DND-41 (cell line): ENCODE measurements around the gene CAPRIN1.

Source experiments
- ATAC-seq: fragments of 200-7000 bp; cut with Tn5 transposase; 3 replicates; pipeline ENCODE4 v1.9.1; 2021; ENCODE audit warnings: low read depth; ENCODE audit not compliant: insufficient read depth
- DNase-seq: peaks from one replicate; pipeline ENCODE4 v3.0.0-alpha.2; 2020
- H2AFZ ChIP-seq: 2 replicates; pipeline ENCODE4 v1.6.0; 2012; ENCODE audit warnings: low read depth, low read length
- H3K27ac ChIP-seq: 2 replicates; pipeline ENCODE4 v1.5.1; 2012; ENCODE audit warnings: low read length, inconsistent platforms
- H3K27me3 ChIP-seq: fragments of 200-600 bp; sonication (generic); 2 replicates; pipeline ENCODE4 v1.6.0; 2012; ENCODE audit warnings: low read length, mild to moderate bottlenecking, inconsistent platforms; ENCODE audit not compliant: insufficient read depth, poor library complexity
- H3K36me3 ChIP-seq: 2 replicates; pipeline ENCODE4 v1.5.1; 2012; ENCODE audit warnings: low read length, inconsistent platforms; ENCODE audit not compliant: insufficient read depth
- H3K4me1 ChIP-seq: 2 replicates; pipeline ENCODE4 v1.5.1; 2012; ENCODE audit warnings: mild to moderate bottlenecking, low read length; ENCODE audit not compliant: insufficient read depth
- H3K4me2 ChIP-seq: 2 replicates; pipeline ENCODE4 v1.6.0; 2012; ENCODE audit warnings: mild to moderate bottlenecking, moderate library complexity, low read length, inconsistent platforms; ENCODE audit not compliant: insufficient read depth
- H3K4me3 ChIP-seq, 2 experiments: fragments of 200-600 bp in 1 of 2; shearing (Covaris generic) in 1 of 2; 2 replicates each; pipeline ENCODE4 v1.5.1; 2012 to 2016; ENCODE audit warnings: inconsistent platforms in 2 of 2, low read length in 2 of 2, mild to moderate bottlenecking in 2 of 2, low read depth in 1 of 2, moderate library complexity in 1 of 2
- H3K79me2 ChIP-seq: 2 replicates; pipeline ENCODE4 v1.6.0; 2012; ENCODE audit warnings: low read length, inconsistent platforms; ENCODE audit not compliant: insufficient read depth
- H3K9ac ChIP-seq: 2 replicates; pipeline ENCODE4 v1.6.0; 2012; ENCODE audit warnings: low read depth, mild to moderate bottlenecking, inconsistent platforms, low read length, moderate library complexity
- H3K9me3 ChIP-seq: 2 replicates; pipeline ENCODE4 v1.5.1; 2012; ENCODE audit warnings: low read length, moderate library complexity, mild to moderate bottlenecking, inconsistent platforms; ENCODE audit not compliant: insufficient read depth, severe bottlenecking
- H4K20me1 ChIP-seq: 2 replicates; pipeline ENCODE4 v1.6.0; 2012; ENCODE audit warnings: low read length; ENCODE audit not compliant: insufficient read depth
- CTCF ChIP-seq: IDR thresholded peaks from 2 replicates; pipeline ENCODE4 v1.5.1; 2012; ENCODE audit warnings: borderline replicate concordance, low read length, moderate library complexity, mild to moderate bottlenecking; ENCODE audit not compliant: poor library complexity, severe bottlenecking; ENCODE audit errors: extremely low read depth
- EZH2 ChIP-seq: IDR thresholded peaks from 3 replicates; pipeline ENCODE4 v1.6.1; 2012; ENCODE audit warnings: borderline replicate concordance, low read depth, mild to moderate bottlenecking, moderate library complexity, low read length, inconsistent platforms; ENCODE audit not compliant: severe bottlenecking

Gene CAPRIN1

GRCh38 chr11:34111722-34112270 is 60.3 kb downstream of the CAPRIN1 start:
- no peak for TF ChIP-seq EZH2
- no peak for TF ChIP-seq CTCF
- H3K36me3 ChIP-seq: peaks cover 91% of the 10 kb centered on the region

GRCh38 chr11:34114014-34114413 is 62.5 kb downstream of the CAPRIN1 start:
- peaks cover 95% of the 10 kb centered on the region for H3K36me3 ChIP-seq
- no peaks in the 10 kb centered on the region for H3K27me3 ChIP-seq
- no peaks in the 10 kb centered on the region for H3K9me3 ChIP-seq
- H3K4me3 ChIP-seq: no peak overlapping the region
- H4K20me1 ChIP-seq: peaks cover 4% of the 10 kb centered on the region; the same call in 1 of the 2 replicates
- no peaks in the 10 kb centered on the region for H3K4me1 ChIP-seq
- ATAC-seq: no peak
- DNase-seq: no peak
- H3K79me2 ChIP-seq: peaks cover 10% of the 10 kb centered on the region
- TF ChIP-seq EZH2 (no peak), CTCF (no peak)
- no peak overlapping the region for H3K4me2 ChIP-seq
- no peak overlapping the region for H3K9ac ChIP-seq
- no peak overlapping the region for H3K27ac ChIP-seq
- H2AFZ ChIP-seq: no peak overlapping the region

More at GRCh38 chr11:34111722-34112270, 60.3 kb downstream of the CAPRIN1 start:
- Histone ChIP-seq H4K20me1 (peaks cover 3% of the 10 kb centered on the region; the same call in 1 of the 2 replicates), H3K9ac (no peak overlapping the region), H2AFZ (no peak overlapping the region), H3K79me2 (peaks cover 32% of the 10 kb centered on the region), H3K4me3 (no peak overlapping the region), H3K9me3 (no peaks in the 10 kb centered on the region), H3K27ac (no peak overlapping the region), H3K4me1 (peaks cover 13% of the 10 kb centered on the region), H3K4me2 (no peak overlapping the region), H3K27me3 (no peaks in the 10 kb centered on the region)
- no peak for ATAC-seq
- no peak for DNase-seq

- H3K4me1 ChIP-seq: no peaks in the 10 kb centered on the region
- H3K4me3 ChIP-seq: no peak overlapping the region
- no peak overlapping the region for H2AFZ ChIP-seq
- ATAC-seq (no peak), DNase-seq (no peak)
- H3K4me2 ChIP-seq: no peak overlapping the region
- TF ChIP-seq CTCF (no peak), EZH2 (no peak)
- no peak overlapping the region for H3K9ac ChIP-seq
- H3K79me2 ChIP-seq: peaks cover 5% of the 10 kb centered on the region
- no peaks in the 10 kb centered on the region for H3K9me3 ChIP-seq
- no peaks in the 10 kb centered on the region for H3K27me3 ChIP-seq
- H4K20me1 ChIP-seq: peaks cover 5% of the 10 kb centered on the region; the same call in 1 of the 2 replicates
- peaks cover 95% of the 10 kb centered on the region for H3K36me3 ChIP-seq
- no peak overlapping the region for H3K27ac ChIP-seq
Observed at GRCh38 chr11:34114471-34114870, 62.9 kb downstream of the CAPRIN1 start.

- no peaks in the 10 kb centered on the region for H3K4me1 ChIP-seq
- 0 out of 2 replicates have a peak, but pooled peaks cover 5% of the 10 kb centered on the region for H4K20me1 ChIP-seq
- no peak overlapping the region for H2AFZ ChIP-seq
- no peak overlapping the region for H3K9ac ChIP-seq
- H3K27ac ChIP-seq: no peak overlapping the region
- H3K36me3 ChIP-seq: peaks cover 90% of the 10 kb centered on the region
- DNase-seq (no peak), ATAC-seq (no peak)
- H3K4me2 ChIP-seq: no peak overlapping the region
- H3K4me3 ChIP-seq: no peak overlapping the region
- H3K79me2 ChIP-seq: no peaks in the 10 kb centered on the region
- H3K9me3 ChIP-seq: no peaks in the 10 kb centered on the region
- H3K27me3 ChIP-seq: no peaks in the 10 kb centered on the region
- TF ChIP-seq EZH2 (no peak), CTCF (no peak)
Observed at GRCh38 chr11:34120651-34121050, 69.1 kb downstream of the CAPRIN1 start.
